Esophagus muscularis mucosa (tissue), 4 donors: ENCODE results near the gene CUEDC2. TPM values are rescaled to one million over a fixed set of nuclear protein-coding genes. Genes with fewer than 3 reads are reported as not detected.

ENCODE experiments used
- DNase-seq: peaks from one replicate; pipeline ENCODE4 v3.0.0-alpha.2; 2017; ENCODE audit errors: extremely low spot score
- H3K27ac ChIP-seq, 4 donors: fragments of 200-600 bp; sonication (generic); replicated peaks in 1 of 4; 1 replicate in 3 of 4; 2 replicates in 1 of 4; pipeline ENCODE4 v1.5.1; 2016 to 2019; ENCODE audit warnings: mild to moderate bottlenecking in 1 of 4
- H3K27me3 ChIP-seq, 4 donors: fragments of 200-600 bp; sonication (generic); one replicate each; pipeline versions ENCODE4 v1.5.1 to v1.6.0; 2016 to 2019
- H3K36me3 ChIP-seq, 4 donors: fragments of 200-600 bp; sonication (generic); one replicate each; pipeline ENCODE4 v1.5.1; 2016 to 2019
- H3K4me1 ChIP-seq, 4 donors: fragments of 200-600 bp; sonication (generic); one replicate each; pipeline ENCODE4 v1.5.1; 2016 to 2019
- H3K4me3 ChIP-seq, 4 donors: fragments of 200-600 bp; sonication (generic); 1 replicate in 2 of 4; 2 replicates in 2 of 4; pipeline ENCODE4 v1.5.1; 2016 to 2019; ENCODE audit warnings: mild to moderate bottlenecking in 4 of 4, moderate library complexity in 1 of 4
- H3K9me3 ChIP-seq, 4 donors: fragments of 200-600 bp; sonication (generic); 1 replicate in 3 of 4; 2 replicates in 1 of 4; pipeline ENCODE4 v1.5.1; 2016 to 2019
- EP300 ChIP-seq: sonication (generic); formaldehyde crosslinking; IDR thresholded peaks from one replicate; pipeline ENCODE4 v1.6.1; 2017; ENCODE audit warnings: antibody characterized with exemption
- POLR2A ChIP-seq: fragments of 450-650 bp; IDR thresholded peaks from one replicate; pipeline ENCODE4 v1.6.1; 2017; ENCODE audit warnings: antibody characterized with exemption, moderate library complexity, mild to moderate bottlenecking, low read depth
- POLR2AphosphoS5 ChIP-seq, 2 donors: sonication (generic); formaldehyde crosslinking; IDR thresholded peaks; one replicate each; pipeline ENCODE4 v1.6.1; 2017; ENCODE audit warnings: antibody characterized with exemption in 2 of 2
- WGBS: methylation state at CpG from one replicate; pipeline ENCODE4 v1.1.5; 2018; 5-methylcytosine and 5-hydroxymethylcytosine counted together
- intact Hi-C: fragments of 100-400 bp; cut with DNase I; formaldehyde crosslinking; loops from one replicate; pipeline ENCODE4 v1.15.1; 2023
- total RNA-seq, 4 donors: library from RNA; depleted of rRNA; stranded (reverse); fragments of >200 nt; gene quantifications; one replicate each; pipeline versions ENCODE4 v1.1.0 to v1.2.1, GENCODE V29; 2016
- TF ChIP-seq, protein P1 (sequence below), 3 experiments: fragments of 200-600 bp in 2 of 3; fragments of 450-650 bp in 1 of 3; sonication (generic) in 2 of 3; IDR thresholded peaks; one replicate each; pipeline ENCODE4 v1.5.1; 2017 to 2019; ENCODE audit warnings: antibody characterized with exemption in 3 of 3, mild to moderate bottlenecking in 2 of 3, moderate library complexity in 1 of 3

CUEDC2 gene
- total RNA-seq, 4 donors from 2014 or later, result 61.0 to 92.7 (median 71.2) TPM

DNA sequence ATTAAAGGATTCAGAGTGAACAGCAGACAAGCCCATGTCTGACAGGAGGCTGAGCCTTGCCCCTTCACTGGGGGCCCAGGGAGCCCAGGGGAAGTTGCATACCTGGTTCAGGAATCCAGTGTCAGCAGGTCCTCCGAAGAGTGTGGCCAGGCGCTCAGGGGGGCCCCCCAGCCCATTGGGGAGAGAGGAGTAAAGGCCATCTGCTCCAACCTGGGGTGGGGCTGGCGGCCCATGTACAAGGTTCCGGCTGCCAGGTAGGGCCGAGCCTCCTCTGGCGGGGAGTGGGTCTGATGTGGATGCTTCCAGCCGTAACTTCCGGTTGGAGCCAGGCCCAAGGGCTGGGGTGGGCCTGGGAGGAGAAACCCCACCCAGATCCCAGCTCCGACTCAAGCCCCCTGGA lies 16.1 kb downstream of the CUEDC2 start:
- intact Hi-C loops, result no loop called here
- no peak overlapping the region for H3K27ac ChIP-seq
- TF ChIP-seq EP300 (no peak), POLR2A (no peak), POLR2AphosphoS5 (IDR thresholded peaks at IDR 0.05) (no peak)
- TF ChIP-seq, protein P1, sequence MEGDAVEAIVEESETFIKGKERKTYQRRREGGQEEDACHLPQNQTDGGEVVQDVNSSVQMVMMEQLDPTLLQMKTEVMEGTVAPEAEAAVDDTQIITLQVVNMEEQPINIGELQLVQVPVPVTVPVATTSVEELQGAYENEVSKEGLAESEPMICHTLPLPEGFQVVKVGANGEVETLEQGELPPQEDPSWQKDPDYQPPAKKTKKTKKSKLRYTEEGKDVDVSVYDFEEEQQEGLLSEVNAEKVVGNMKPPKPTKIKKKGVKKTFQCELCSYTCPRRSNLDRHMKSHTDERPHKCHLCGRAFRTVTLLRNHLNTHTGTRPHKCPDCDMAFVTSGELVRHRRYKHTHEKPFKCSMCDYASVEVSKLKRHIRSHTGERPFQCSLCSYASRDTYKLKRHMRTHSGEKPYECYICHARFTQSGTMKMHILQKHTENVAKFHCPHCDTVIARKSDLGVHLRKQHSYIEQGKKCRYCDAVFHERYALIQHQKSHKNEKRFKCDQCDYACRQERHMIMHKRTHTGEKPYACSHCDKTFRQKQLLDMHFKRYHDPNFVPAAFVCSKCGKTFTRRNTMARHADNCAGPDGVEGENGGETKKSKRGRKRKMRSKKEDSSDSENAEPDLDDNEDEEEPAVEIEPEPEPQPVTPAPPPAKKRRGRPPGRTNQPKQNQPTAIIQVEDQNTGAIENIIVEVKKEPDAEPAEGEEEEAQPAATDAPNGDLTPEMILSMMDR (IDR thresholded peaks at IDR 0.05), result no peak
- no peak for DNase-seq
- H3K9me3 ChIP-seq, result no peaks in the 10 kb centered on the region
- peaks cover 0 to 77% (median 26%) of the 10 kb centered on the region in 4 donors for H3K27me3 ChIP-seq
- 67% methylated on average over 9 of the region's 9 CpGs for WGBS
- no peak overlapping the region for H3K4me3 ChIP-seq
- H3K4me1 ChIP-seq, result peaks cover 17 to 23% (median 21%) of the 10 kb centered on the region in 4 donors
- no peaks in the 10 kb centered on the region for H3K36me3 ChIP-seq

DNA sequence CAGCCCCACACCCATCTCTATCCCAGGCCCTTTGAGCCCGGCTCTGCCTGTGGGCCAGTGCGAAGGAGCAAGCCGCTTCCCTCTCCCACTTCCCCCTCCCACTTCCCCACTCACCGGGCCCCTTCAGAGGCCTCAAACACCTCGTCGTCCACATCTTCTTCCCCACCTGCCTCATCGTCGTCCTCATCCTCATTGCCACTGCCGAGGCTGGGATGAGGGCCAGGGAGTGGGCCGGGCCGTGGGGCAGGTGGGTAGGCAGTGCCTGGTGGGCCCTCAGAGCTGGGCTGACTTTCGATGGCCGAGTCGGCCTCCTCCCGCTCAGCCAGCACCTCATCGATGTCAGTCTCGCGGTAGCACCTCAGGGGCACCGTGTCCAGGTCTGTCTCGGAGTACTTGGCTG lies 17.6 kb downstream of the CUEDC2 start:
- Histone ChIP-seq H3K4me1 (peaks cover 18 to 31% (median 26%) of the 10 kb centered on the region in 4 donors), H3K9me3 (no peaks in the 10 kb centered on the region), H3K27ac (no peak overlapping the region), H3K4me3 (no peak overlapping the region), H3K36me3 (no peaks in the 10 kb centered on the region), H3K27me3 (peaks cover 0 to 93% (median 33%) of the 10 kb centered on the region in 4 donors)
- intact Hi-C loops, result no loop called here
- TF ChIP-seq POLR2A (no peak), POLR2AphosphoS5 (IDR thresholded peaks at IDR 0.05) (no peak), EP300 (no peak)
- TF ChIP-seq, protein P1 (IDR thresholded peaks at IDR 0.05), result no peak
- no peak for DNase-seq
- WGBS, result 42% methylated on average over 20 of the region's 20 CpGs

DNA sequence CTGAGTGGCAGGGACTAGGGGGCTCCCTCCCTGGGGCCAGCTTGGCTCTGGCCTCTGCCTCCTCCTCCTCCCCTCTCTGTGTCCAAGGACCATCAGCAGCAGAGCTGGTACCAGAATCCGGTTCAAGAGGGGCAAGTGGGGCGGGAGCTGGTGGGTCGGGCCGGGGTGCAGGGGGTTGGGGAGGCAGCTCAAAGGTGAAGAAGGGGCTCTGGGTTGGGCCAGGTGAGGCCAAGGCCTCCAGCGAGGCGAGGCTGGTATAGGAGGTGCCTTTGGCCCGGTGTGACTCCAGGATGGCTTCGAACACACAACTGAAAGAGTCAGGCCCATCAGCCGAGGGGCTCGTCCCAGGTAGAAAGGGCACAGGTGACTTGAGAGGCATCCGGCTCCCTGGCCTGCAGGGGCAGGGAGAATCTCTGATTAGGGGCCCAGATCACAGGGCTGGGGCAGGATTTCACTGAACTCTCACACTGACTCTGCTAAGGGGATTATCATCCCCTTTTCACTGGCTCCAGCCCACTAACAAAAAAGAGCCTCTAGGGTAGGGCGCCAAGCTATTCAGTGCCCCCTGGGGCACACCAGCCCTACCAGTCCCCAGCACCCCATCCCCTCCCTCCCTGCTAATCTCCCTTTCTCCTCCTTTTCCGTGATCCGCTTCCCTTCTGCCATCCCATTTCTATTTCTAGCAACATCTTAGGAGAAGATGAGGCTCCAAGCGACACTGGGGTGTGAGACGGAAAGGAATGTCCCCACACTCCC lies 18.4 kb downstream of the CUEDC2 start:
- H3K9me3 ChIP-seq, result no peaks in the 10 kb centered on the region
- H3K4me3 ChIP-seq, result no peak overlapping the region
- no peak overlapping the region for H3K27ac ChIP-seq
- intact Hi-C loops, result no loop called here
- TF ChIP-seq POLR2A (no peak), POLR2AphosphoS5 (IDR thresholded peaks at IDR 0.05) (no peak), EP300 (no peak)
- TF ChIP-seq, protein P1 (IDR thresholded peaks at IDR 0.05), result no peak
- no peak for DNase-seq
- H3K36me3 ChIP-seq, result no peaks in the 10 kb centered on the region
- WGBS, result 79% methylated on average over 7 of the region's 16 CpGs
- H3K27me3 ChIP-seq, result peaks cover 0 to 100% (median 33%) of the 10 kb centered on the region in 4 donors
- H3K4me1 ChIP-seq, result peaks cover 14 to 30% (median 26%) of the 10 kb centered on the region in 4 donors

DNA sequence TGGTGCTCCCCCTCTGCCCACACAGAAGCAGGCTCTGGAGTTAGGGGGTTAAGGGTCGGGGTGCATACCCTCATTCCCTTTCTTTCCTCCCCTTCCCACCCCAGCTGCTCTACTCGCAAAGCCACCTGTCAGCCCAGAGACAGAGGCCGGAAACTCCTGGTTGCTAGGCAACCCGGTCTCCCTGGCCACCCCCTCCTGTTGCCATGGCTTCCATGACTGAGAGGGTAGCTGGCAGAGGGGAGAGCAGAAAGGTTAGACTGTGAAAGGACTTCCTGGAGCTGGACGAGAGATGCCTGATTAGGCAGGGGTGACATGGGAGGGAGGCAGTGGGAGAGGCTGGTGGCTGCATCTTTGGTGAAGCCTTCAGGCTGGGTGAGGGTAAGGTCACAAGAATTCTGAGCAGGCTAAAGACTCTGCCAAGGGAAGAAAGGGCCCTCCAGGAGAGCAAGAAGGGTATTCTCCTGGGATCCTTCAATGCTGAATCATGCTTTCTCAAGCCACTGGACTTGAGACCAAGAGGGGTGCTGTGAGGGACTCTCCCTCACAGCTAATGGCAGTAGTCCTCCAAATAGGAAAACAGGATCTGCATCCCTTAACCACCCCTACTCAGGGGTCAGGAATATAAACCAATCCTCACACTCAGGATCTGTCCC lies 19.2 kb downstream of the CUEDC2 start:
- Histone ChIP-seq H3K9me3 (no peaks in the 10 kb centered on the region), H3K4me3 (no peak overlapping the region), H3K4me1 (peaks cover 11 to 31% (median 27%) of the 10 kb centered on the region in 4 donors), H3K27ac (no peak overlapping the region), H3K36me3 (no peaks in the 10 kb centered on the region), H3K27me3 (peaks cover 0 to 97% (median 36%) of the 10 kb centered on the region in 4 donors)
- no peak for DNase-seq
- TF ChIP-seq POLR2AphosphoS5 (IDR thresholded peaks at IDR 0.05), result no peak
- TF ChIP-seq, protein P1 (IDR thresholded peaks at IDR 0.05), result no peak
- no peak for TF ChIP-seq EP300
- TF ChIP-seq POLR2A, result no peak
- intact Hi-C loops, result no loop called here
- 15% methylated on average over 5 of the region's 5 CpGs for WGBS
